HCT116 (cell line): ENCODE data around the gene MECP2.

Source experiments
- EZH2 ChIP-seq: fragments of 200-600 bp; sonication (generic); IDR thresholded peaks from 2 replicates; pipeline ENCODE4 v1.6.1; 2017; ENCODE audit warnings: antibody characterized with exemption, mixed run types
- EZH2phosphoT487 ChIP-seq: fragments of 200-600 bp; IDR thresholded peaks from 2 replicates; pipeline ENCODE4 v1.6.1; 2018; ENCODE audit warnings: antibody characterized with exemption, borderline replicate concordance
- FOSL1 ChIP-seq: IDR thresholded peaks from 2 replicates; pipeline ENCODE4 v1.6.1; 2012; ENCODE audit warnings: low read depth
- JUND ChIP-seq: IDR thresholded peaks from 2 replicates; pipeline ENCODE4 v1.6.1; 2012
- POLR2A ChIP-seq: IDR thresholded peaks from 2 replicates; pipeline ENCODE4 v1.7.0; 2011; ENCODE audit warnings: borderline replicate concordance; ENCODE audit not compliant: insufficient read depth, insufficient read length; ENCODE audit errors: extremely low read depth
- POLR2AphosphoS5 ChIP-seq: IDR thresholded peaks from 2 replicates; pipeline ENCODE4 v1.6.1; 2011; ENCODE audit warnings: mild to moderate bottlenecking, low read depth, low read length, moderate library complexity
- TCF7L2 ChIP-seq: IDR thresholded peaks from 2 replicates; pipeline ENCODE4 v1.7.0; 2011; ENCODE audit warnings: borderline replicate concordance, inconsistent platforms; ENCODE audit not compliant: insufficient read depth, insufficient read length; ENCODE audit errors: extremely low read depth
- TF ChIP-seq, protein P1 (sequence below), 3 experiments: fragments of 200-600 bp in 1 of 3; sonication (generic) in 1 of 3; IDR thresholded peaks in 2 of 3; conservative IDR thresholded peaks in 1 of 3; 2 replicates each; pipeline ENCODE4 v1.5.1; 2012 to 2017; ENCODE audit warnings: low read depth in 2 of 3, low read length in 2 of 3, antibody characterized with exemption in 1 of 3, borderline replicate concordance in 1 of 3, control low read depth in 1 of 3, mild to moderate bottlenecking in 1 of 3, mixed read lengths in 1 of 3, mixed run types in 1 of 3, moderate library complexity in 1 of 3; ENCODE audit not compliant: insufficient read depth in 1 of 3

DNA sequence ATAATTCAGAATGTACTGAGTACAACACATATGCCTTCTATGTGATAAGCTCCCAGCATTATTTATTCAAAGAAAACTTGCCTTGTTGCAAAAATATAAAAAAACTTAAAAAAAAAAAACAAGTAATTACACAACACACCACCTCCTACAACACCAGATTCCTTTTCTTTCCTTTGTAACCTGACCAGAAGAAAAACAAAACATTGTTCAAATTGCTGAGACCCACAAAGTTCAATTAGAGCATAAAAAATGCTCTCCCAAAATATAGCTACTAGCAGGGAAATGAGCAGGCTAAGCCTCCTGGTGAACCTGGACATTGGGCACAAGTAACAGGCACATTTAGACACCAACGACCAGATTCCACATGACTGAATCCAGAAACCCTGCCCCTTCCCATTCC is 38.3 kb downstream of the MECP2 start:
- no peak for TF ChIP-seq TCF7L2
- no peak for TF ChIP-seq FOSL1
- TF ChIP-seq EZH2phosphoT487 = no peak
- TF ChIP-seq, protein P1, sequence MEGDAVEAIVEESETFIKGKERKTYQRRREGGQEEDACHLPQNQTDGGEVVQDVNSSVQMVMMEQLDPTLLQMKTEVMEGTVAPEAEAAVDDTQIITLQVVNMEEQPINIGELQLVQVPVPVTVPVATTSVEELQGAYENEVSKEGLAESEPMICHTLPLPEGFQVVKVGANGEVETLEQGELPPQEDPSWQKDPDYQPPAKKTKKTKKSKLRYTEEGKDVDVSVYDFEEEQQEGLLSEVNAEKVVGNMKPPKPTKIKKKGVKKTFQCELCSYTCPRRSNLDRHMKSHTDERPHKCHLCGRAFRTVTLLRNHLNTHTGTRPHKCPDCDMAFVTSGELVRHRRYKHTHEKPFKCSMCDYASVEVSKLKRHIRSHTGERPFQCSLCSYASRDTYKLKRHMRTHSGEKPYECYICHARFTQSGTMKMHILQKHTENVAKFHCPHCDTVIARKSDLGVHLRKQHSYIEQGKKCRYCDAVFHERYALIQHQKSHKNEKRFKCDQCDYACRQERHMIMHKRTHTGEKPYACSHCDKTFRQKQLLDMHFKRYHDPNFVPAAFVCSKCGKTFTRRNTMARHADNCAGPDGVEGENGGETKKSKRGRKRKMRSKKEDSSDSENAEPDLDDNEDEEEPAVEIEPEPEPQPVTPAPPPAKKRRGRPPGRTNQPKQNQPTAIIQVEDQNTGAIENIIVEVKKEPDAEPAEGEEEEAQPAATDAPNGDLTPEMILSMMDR (IDR thresholded peaks at IDR 0.05 in 2 of 3, conservative IDR thresholded peaks at IDR 0.05 in 1 of 3; ENCODE audit: borderline replicate concordance in 1 of 3, insufficient read depth in 1 of 3, low read depth in 2 of 3, low read length in 2 of 3) = no peak
- no peak for TF ChIP-seq POLR2A
- TF ChIP-seq POLR2AphosphoS5 = no peak
- TF ChIP-seq EZH2 = no peak
- no peak for TF ChIP-seq JUND
